Choroid plexus epithelial cell (primary cell): ENCODE results near the gene BCO1.

Source experiments
- DNase-seq: peaks from one replicate; pipeline ENCODE4 v3.0.0-alpha.2; 2010; ENCODE audit warnings: low read depth
- H3K4me3 ChIP-seq: 2 replicates; pipeline ENCODE4 v1.5.1; 2011; ENCODE audit warnings: low read depth, mild to moderate bottlenecking, control low read depth, low read length, moderate library complexity
- TF ChIP-seq, protein P1 (sequence below): conservative IDR thresholded peaks from 2 replicates; pipeline ENCODE4 v1.5.1; 2011; ENCODE audit warnings: low read depth, mild to moderate bottlenecking, control low read depth, inconsistent platforms, low read length, moderate library complexity

BCO1 gene

GRCh38 chr16:81321536-81321935 lies 83.0 kb downstream of the BCO1 start:
- H3K4me3 ChIP-seq = no peak overlapping the region
- peak; percentile 29 for DNase-seq
- TF ChIP-seq, protein P1, sequence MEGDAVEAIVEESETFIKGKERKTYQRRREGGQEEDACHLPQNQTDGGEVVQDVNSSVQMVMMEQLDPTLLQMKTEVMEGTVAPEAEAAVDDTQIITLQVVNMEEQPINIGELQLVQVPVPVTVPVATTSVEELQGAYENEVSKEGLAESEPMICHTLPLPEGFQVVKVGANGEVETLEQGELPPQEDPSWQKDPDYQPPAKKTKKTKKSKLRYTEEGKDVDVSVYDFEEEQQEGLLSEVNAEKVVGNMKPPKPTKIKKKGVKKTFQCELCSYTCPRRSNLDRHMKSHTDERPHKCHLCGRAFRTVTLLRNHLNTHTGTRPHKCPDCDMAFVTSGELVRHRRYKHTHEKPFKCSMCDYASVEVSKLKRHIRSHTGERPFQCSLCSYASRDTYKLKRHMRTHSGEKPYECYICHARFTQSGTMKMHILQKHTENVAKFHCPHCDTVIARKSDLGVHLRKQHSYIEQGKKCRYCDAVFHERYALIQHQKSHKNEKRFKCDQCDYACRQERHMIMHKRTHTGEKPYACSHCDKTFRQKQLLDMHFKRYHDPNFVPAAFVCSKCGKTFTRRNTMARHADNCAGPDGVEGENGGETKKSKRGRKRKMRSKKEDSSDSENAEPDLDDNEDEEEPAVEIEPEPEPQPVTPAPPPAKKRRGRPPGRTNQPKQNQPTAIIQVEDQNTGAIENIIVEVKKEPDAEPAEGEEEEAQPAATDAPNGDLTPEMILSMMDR = no peak

DNA sequence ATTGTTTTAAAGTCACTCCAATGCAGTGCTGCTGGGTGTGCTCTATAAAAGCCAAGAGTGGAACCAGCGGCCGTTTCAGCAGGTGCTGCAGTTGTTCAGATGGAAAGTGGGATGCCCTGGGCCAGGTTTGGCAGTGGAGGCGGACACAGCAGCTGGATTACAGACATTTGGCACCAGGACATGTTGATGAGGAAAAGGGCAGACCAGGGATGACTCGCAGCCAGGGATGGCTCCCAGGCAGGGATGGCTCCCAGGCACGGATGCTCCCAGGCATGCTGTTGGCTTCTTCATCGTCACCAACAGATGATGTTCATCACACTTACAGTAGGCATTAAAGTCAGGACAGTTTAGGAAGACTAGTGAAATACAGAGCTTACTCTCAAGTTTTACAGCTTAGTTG lies 86.3 kb downstream of the BCO1 start:
- H3K4me3 ChIP-seq = no peak overlapping the region
- TF ChIP-seq, protein P1 = no peak
- no peak for DNase-seq

DNA sequence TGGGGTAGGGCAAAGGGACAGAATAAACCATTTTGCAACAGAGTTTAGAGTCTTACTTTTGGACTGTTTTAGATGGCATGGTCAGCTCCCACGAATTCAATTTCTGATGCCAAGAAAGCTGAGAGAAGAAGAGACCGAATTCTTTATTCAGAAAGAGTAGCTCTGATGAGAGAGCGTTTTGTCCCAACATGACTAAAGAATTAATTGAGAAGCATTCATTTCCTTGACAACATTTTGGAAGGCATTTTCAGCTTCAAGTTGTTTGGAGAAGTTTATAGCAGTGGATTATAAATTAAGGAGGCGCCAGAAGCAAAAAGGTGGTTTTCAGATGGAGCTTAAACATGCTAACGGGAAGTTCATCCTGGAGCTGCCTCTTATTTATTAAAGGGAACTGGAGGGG lies 88.5 kb downstream of the BCO1 start:
- DNase-seq = no peak
- TF ChIP-seq, protein P1 = no peak
- no peak overlapping the region for H3K4me3 ChIP-seq

- TF ChIP-seq, protein P1 = no peak
- no peak for DNase-seq
- no peak overlapping the region for H3K4me3 ChIP-seq
Measured at GRCh38 chr16:81327447-81328196, 89.1 kb downstream of the BCO1 start.

GRCh38 chr16:81329947-81330346 lies 91.5 kb downstream of the BCO1 start:
- TF ChIP-seq, protein P1 = no peak
- no peak for DNase-seq
- H3K4me3 ChIP-seq = no peak overlapping the region

DNA sequence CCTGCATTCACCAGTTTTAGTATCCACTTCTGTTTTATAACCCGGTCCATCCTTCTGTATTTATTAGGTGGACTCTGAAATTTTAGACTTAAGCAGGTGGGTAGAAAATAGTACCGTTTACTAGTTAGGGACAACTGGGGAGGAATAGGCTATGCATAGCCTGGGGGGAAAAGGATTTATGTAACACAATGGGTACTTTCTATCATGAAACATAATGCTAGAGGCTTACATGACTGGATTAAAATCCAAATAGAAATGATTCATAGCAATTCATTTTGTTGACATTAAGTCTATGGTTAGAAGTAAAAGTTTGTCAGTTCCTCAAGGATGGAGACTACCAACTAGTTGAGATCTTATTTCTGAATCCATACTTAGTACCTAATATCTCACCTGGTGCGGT lies 94.9 kb downstream of the BCO1 start:
- H3K4me3 ChIP-seq = no peak overlapping the region
- TF ChIP-seq, protein P1 = no peak
- DNase-seq = no peak

DNA sequence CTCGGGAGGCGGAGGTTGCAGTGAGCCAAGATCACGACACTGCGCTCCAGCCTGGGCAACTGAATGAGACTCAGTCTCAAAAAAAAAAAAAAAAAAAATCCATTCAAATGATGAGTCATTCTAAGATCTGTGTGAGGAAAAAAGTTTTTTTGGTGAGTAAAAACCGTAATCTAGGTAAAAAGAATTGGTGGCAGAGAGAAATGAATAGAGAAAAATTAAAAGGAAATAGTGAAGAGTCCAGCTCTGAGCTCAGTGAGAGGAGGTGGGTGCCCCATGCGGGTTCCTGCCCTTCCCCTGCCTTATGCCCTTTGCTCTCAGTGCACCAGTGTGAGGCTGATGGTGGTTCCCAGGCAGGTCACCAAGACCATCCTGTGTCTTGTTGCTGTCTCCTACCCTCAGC lies 97.2 kb downstream of the BCO1 start:
- DNase-seq = no peak
- no peak overlapping the region for H3K4me3 ChIP-seq
- TF ChIP-seq, protein P1 = no peak
